CD4-positive, alpha-beta T cell (primary cell): ENCODE data around the gene CISTR. TPM values are rescaled to one million over a fixed set of nuclear protein-coding genes. Genes with fewer than 3 reads are reported as not detected.

ENCODE experiments used
- ATAC-seq: fragments of 200-7000 bp; cut with Tn5 transposase; one replicate; pipeline ENCODE4 v1.10.0; 2022; ENCODE audit warnings: mild to moderate bottlenecking; ENCODE audit not compliant: poor library complexity
- CTCF ChIA-PET: fragments of 350-600 bp; sonication (Branson Sonifier 250); formaldehyde crosslinking; loops from one replicate; lab custom pipeline; 2021; ENCODE audit warnings: antibody characterized with exemption, inconsistent platforms; lab: Charles Lee
- POLR2A ChIA-PET: fragments of 350-600 bp; sonication (Branson Sonifier 250); formaldehyde crosslinking; loops from one replicate; lab custom pipeline; 2021; ENCODE audit warnings: antibody characterized with exemption, inconsistent platforms; lab: Charles Lee
- DNase-seq, 14 experiments: peaks; one replicate each; pipeline ENCODE4 v3.0.0-alpha.2; 2013 to 2020; ENCODE audit warnings: mixed read lengths in 2 of 14
- H3K27ac ChIP-seq, 2 donors: one replicate each; pipeline versions ENCODE4 v1.5.1 to v1.7.0; 2013; ENCODE audit warnings: low read length in 2 of 2, low read depth in 1 of 2, mild to moderate bottlenecking in 1 of 2
- H3K27me3 ChIP-seq, 2 experiments: 1 replicate in 1 of 2; 2 replicates in 1 of 2; pipeline versions ENCODE4 v1.6.1 to v1.7.0; 2013; ENCODE audit warnings: low read length in 2 of 2, control low read depth in 1 of 2, mild to moderate bottlenecking in 1 of 2, moderate library complexity in 1 of 2; ENCODE audit not compliant: insufficient read depth in 2 of 2, control insufficient read depth in 1 of 2
- H3K36me3 ChIP-seq: one replicate; pipeline ENCODE4 v1.6.1; 2013; ENCODE audit warnings: low read length, control low read depth; ENCODE audit not compliant: insufficient read depth
- H3K4me1 ChIP-seq: one replicate; pipeline ENCODE4 v1.6.1; 2013; ENCODE audit warnings: low read length, control low read depth; ENCODE audit not compliant: insufficient read depth
- H3K4me3 ChIP-seq: one replicate; pipeline ENCODE4 v1.5.1; 2013; ENCODE audit warnings: mild to moderate bottlenecking, low read length, moderate library complexity
- H3K9me3 ChIP-seq, 2 experiments: 1 replicate in 1 of 2; 2 replicates in 1 of 2; pipeline versions ENCODE4 v1.6.1 to v1.7.0; 2013; ENCODE audit warnings: low read length in 2 of 2, mild to moderate bottlenecking in 2 of 2, control low read depth in 1 of 2, moderate library complexity in 1 of 2; ENCODE audit not compliant: control insufficient read depth in 1 of 2, insufficient read depth in 1 of 2
- H3K27ac Mint-ChIP-seq: one replicate; pipeline ENCODE4 v1.8.0; 2020; ENCODE audit warnings: mixed read lengths
- H3K27me3 Mint-ChIP-seq: one replicate; pipeline ENCODE4 v1.8.0; 2021; ENCODE audit warnings: mixed read lengths
- H3K36me3 Mint-ChIP-seq: one replicate; pipeline ENCODE4 v1.8.0; 2021; ENCODE audit warnings: low read depth, mixed read lengths
- H3K4me1 Mint-ChIP-seq: one replicate; pipeline ENCODE4 v1.8.0; 2021; ENCODE audit warnings: low read depth, mixed read lengths
- H3K4me3 Mint-ChIP-seq: one replicate; pipeline ENCODE4 v1.8.0; 2020; ENCODE audit warnings: mild to moderate bottlenecking, mixed read lengths
- H3K9me3 Mint-ChIP-seq: one replicate; pipeline ENCODE4 v1.8.0; 2020; ENCODE audit warnings: mixed read lengths
- intact Hi-C, 2 experiments: fragments of 100-400 bp; cut with DNase I in 1 of 2; cut with micrococcal nuclease in 1 of 2; formaldehyde crosslinking; loops; one replicate each; pipeline versions ENCODE4 v1.15.1 to v1.9.0; 2023 to 2025; cut with DNase I, micrococcal nuclease
- total RNA-seq, 174 experiments: library from RNA in 2 of 174; stranded (reverse) in 2 of 174; gene quantifications; one replicate each; pipeline ENCODE4 v1.2.3 and lab custom pipeline; 2021 to 2026
- TF ChIP-seq, protein P1 (sequence below): fragments of 200-600 bp; IDR thresholded peaks from one replicate; pipeline ENCODE4 v1.8.0; 2022; ENCODE audit warnings: antibody characterized with exemption, mild to moderate bottlenecking

Gene CISTR
- total RNA-seq, 2 experiments from 2014 or later, result not detected

- no peaks in the 10 kb centered on the region for H3K9me3 Mint-ChIP-seq
- peaks cover 52% of the 10 kb centered on the region for H3K27me3 Mint-ChIP-seq
- Histone ChIP-seq H3K27me3 (peaks cover 22 to 39% of the 10 kb centered on the region in 2 experiments), H3K36me3 (no peaks in the 10 kb centered on the region), H3K4me1 (peaks cover 3% of the 10 kb centered on the region), H3K27ac (no peak overlapping the region), H3K4me3 (no peak overlapping the region), H3K9me3 (no peaks in the 10 kb centered on the region)
- TF ChIP-seq, protein P1, sequence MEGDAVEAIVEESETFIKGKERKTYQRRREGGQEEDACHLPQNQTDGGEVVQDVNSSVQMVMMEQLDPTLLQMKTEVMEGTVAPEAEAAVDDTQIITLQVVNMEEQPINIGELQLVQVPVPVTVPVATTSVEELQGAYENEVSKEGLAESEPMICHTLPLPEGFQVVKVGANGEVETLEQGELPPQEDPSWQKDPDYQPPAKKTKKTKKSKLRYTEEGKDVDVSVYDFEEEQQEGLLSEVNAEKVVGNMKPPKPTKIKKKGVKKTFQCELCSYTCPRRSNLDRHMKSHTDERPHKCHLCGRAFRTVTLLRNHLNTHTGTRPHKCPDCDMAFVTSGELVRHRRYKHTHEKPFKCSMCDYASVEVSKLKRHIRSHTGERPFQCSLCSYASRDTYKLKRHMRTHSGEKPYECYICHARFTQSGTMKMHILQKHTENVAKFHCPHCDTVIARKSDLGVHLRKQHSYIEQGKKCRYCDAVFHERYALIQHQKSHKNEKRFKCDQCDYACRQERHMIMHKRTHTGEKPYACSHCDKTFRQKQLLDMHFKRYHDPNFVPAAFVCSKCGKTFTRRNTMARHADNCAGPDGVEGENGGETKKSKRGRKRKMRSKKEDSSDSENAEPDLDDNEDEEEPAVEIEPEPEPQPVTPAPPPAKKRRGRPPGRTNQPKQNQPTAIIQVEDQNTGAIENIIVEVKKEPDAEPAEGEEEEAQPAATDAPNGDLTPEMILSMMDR, result no peak
- no peak overlapping the region for H3K27ac Mint-ChIP-seq
- no peaks in the 10 kb centered on the region for H3K4me1 Mint-ChIP-seq
- ATAC-seq (no peak), DNase-seq (no peak)
- H3K4me3 Mint-ChIP-seq, result no peak overlapping the region
- intact Hi-C loops, result no loop called here
- no peaks in the 10 kb centered on the region for H3K36me3 Mint-ChIP-seq
- CTCF ChIA-PET, result no interaction called here
- POLR2A ChIA-PET, result interaction anchor here (0.6 kb wide), 1 partner anchor 1779 kb away, joined by 3 read pairs; no protein-coding TSS in a partner anchor
Observed at GRCh38 chr12:53788892-53789291, 37.1 kb upstream of the CISTR start.

- DNase-seq (no peak), ATAC-seq (no peak)
- Histone ChIP-seq H3K4me1 (no peaks in the 10 kb centered on the region), H3K4me3 (no peak overlapping the region), H3K36me3 (no peaks in the 10 kb centered on the region), H3K27ac (no peak overlapping the region), H3K27me3 (peaks cover 31 to 61% of the 10 kb centered on the region in 2 experiments), H3K9me3 (no peaks in the 10 kb centered on the region)
- no peak overlapping the region for H3K27ac Mint-ChIP-seq
- no peak overlapping the region for H3K4me3 Mint-ChIP-seq
- no peaks in the 10 kb centered on the region for H3K36me3 Mint-ChIP-seq
- intact Hi-C loops, result no loop called here
- H3K9me3 Mint-ChIP-seq, result no peaks in the 10 kb centered on the region
- peaks cover 76% of the 10 kb centered on the region for H3K27me3 Mint-ChIP-seq
- CTCF ChIA-PET, result no interaction called here
- POLR2A ChIA-PET, result no interaction called here
- TF ChIP-seq, protein P1, result no peak
- no peaks in the 10 kb centered on the region for H3K4me1 Mint-ChIP-seq
Observed at GRCh38 chr12:53786411-53786810, 34.6 kb upstream of the CISTR start.

DNA sequence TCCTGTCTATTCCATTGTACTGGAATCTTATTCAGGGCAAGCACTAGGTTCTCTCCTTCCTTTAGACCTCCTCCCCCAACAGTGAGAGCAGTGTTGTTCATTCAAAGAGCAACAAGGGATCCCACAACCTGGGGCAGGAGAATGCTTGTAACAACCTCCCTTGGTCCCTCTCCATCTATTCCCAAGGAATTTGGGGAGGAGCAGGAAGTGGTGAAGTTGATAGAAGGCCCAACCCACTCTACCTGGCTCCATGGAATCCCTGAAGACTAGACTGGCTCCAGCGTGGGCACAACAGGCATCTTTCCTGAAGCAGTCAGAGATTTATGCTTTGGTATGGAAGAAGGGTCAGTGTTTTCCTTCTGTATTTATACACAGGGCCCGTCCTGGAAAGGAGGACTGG lies 33.4 kb upstream of the CISTR start:
- TF ChIP-seq, protein P1, result no peak
- intact Hi-C loops, result no loop called here
- Mint-ChIP-seq H3K27ac (no peak overlapping the region), H3K4me3 (no peak overlapping the region), H3K4me1 (no peaks in the 10 kb centered on the region), H3K36me3 (no peaks in the 10 kb centered on the region), H3K27me3 (peaks cover 86% of the 10 kb centered on the region), H3K9me3 (no peaks in the 10 kb centered on the region)
- DNase-seq (no peak), ATAC-seq (no peak)
- Histone ChIP-seq H3K9me3 (no peaks in the 10 kb centered on the region), H3K4me3 (no peak overlapping the region), H3K27me3 (peaks cover 29 to 59% of the 10 kb centered on the region in 2 experiments), H3K36me3 (no peaks in the 10 kb centered on the region), H3K4me1 (no peaks in the 10 kb centered on the region), H3K27ac (no peak overlapping the region)
- POLR2A ChIA-PET, result no interaction called here
- CTCF ChIA-PET, result no interaction called here
